GM15510 (cell line): ENCODE results near the gene BAZ2B.

Experiments used
- POLR2A ChIP-seq: IDR thresholded peaks from 3 replicates; pipeline ENCODE4 v1.6.1; 2011; ENCODE audit warnings: borderline replicate concordance; ENCODE audit not compliant: insufficient read length; ENCODE audit errors: extremely low read depth

The BAZ2B gene

DNA sequence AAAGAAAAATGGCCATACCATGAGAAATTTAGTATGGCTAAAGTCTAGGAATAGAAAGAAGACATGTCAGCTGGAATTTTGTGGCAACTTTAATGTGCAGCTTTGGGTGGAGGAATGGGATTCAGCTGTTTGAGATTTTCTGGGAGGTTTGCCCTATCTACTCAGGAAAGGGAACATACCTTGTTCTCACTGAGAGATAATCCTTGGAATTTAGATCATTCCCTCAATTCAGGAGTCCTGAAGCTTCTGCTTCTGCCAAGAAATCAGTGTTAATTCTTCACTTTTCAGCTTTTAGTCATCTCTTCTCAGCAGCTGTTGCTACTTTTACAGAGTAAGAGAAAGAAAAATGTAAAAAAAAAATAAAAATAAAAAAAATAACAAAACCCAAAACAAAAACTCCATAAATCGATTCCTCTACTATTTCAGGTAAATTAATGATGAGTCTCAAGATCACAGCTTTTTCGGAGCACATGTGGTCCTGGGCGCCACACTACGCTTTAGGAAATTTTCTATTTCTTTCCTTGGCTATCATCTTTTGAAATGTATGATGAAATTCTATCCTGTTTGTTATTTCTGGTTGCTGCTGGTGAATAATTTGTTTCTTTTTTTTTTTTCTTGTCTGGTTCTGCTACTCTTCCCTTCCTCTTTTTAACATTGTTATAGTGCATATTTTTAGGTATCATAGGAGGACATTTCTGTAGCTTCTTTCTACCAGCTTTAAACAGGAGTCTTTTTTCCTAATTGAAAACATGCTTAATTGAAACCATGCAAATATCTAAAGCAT is 18.9 kb upstream of the BAZ2B start:
- TF ChIP-seq POLR2A, result no peak

DNA sequence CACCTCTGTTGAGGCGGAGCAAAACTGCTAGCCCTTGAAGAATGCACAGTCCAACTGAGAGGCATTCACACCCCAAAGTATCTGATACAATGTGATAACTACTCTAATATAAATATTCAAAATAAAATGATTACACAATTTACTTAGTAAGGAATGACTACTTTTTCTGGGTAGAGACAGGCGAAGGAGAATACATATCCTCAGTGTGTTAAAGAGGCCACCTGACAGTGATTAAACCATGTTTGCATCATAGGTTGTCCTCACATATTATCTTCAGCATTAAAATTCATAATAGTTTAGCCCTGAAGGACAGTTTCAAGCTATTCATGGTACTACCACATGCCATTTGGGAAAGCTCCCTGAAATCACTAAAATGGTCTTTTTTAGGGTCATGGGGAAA is 16.9 kb upstream of the BAZ2B start:
- TF ChIP-seq POLR2A, result no peak

DNA sequence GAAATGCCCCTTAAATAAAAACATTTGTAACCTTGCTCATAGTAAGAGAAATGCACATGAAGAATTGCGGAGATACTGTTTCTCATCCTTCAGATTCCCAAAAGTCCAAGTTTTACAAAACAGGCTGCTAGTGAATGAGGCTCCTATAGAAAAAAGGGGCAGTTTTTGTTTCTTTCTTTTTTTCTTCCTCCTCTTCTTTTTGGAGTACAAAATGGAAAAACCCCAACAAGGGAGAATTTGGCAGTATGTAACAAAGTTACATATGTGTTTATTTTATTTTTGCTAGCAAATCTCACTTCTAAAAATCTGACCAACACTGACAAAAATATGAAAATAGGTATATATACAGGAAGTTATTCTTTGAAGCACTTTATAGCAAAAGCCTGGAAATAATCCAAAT is 7.1 kb upstream of the BAZ2B start:
- TF ChIP-seq POLR2A, result no peak

DNA sequence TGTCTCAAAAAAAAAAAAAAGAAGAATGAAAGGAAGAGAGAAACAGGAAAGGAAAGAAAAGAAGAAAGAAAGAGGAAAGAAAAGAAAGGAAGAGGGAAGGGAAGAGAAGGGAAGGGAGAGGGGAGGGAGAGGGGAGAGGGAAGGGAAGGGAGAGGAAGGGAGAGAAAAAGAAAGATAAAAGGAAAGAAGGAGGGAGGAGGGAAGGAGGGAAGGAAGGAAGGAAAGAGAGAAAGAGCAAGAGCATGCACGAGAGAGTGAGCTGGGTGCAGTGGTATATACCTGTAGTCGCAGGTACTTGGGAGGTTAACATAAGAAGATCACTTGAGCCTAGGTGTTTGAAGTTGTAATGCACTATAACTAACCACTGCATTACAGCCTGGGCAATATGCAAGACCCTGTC is 6.6 kb upstream of the BAZ2B start:
- TF ChIP-seq POLR2A, result no peak

DNA sequence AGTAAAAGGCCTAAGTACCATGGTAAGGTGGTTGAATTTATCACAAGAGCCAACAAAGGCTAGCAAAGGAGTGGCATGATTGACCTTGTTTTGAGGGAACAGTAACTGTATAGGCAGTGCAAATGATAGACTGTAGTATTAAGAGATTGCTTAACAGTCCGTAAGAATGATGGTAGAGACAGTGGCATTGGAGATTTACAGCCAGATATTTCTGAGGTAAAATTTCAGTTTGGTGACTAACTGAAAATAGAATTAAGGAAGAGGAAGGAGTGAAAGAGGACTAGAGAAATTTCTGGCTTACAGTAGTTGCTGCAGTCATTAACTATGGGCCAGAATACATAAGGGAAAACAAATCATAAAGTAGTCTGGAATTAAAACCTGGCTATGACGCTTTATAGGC is 4.4 kb upstream of the BAZ2B start:
- no peak for TF ChIP-seq POLR2A

DNA sequence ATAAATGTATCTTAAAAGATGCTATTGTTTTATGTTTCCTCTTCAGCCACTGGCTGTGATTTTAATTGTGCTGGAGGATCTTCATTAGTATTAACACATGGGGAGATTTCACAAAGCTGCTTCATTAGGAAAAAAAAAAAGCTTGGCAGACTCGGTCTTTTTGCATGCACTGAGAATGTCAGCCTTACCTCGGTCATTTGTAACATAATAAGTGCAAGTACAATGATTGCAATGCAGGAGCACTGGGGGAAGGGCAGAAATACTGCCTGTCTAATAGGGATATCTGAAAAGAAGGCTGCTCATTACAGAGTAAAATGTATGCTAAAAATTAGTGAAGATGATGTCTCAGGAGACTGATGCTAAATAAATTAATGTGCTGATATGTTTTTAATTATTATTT is 1.3 kb upstream of the BAZ2B start:
- TF ChIP-seq POLR2A, result no peak

DNA sequence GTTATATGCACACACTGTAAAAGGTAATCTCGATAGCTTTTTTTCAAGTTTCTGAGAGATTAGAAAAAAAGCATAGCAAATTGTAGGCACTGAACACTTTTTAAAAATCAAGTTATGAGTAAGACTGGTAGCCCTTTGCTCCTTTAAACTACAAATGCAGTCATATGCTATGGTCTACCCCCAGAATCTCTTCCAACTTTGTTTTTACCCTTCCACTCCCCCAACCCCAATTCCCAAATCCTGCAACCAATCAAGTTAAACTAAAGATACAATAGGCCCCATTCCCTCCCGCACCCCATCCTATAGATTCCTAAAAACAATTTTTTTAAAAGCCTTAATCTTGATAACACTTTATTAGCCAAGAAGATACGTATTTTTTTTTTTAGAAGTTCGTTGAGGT is 752 bp upstream of the BAZ2B start:
- TF ChIP-seq POLR2A, result no peak

DNA sequence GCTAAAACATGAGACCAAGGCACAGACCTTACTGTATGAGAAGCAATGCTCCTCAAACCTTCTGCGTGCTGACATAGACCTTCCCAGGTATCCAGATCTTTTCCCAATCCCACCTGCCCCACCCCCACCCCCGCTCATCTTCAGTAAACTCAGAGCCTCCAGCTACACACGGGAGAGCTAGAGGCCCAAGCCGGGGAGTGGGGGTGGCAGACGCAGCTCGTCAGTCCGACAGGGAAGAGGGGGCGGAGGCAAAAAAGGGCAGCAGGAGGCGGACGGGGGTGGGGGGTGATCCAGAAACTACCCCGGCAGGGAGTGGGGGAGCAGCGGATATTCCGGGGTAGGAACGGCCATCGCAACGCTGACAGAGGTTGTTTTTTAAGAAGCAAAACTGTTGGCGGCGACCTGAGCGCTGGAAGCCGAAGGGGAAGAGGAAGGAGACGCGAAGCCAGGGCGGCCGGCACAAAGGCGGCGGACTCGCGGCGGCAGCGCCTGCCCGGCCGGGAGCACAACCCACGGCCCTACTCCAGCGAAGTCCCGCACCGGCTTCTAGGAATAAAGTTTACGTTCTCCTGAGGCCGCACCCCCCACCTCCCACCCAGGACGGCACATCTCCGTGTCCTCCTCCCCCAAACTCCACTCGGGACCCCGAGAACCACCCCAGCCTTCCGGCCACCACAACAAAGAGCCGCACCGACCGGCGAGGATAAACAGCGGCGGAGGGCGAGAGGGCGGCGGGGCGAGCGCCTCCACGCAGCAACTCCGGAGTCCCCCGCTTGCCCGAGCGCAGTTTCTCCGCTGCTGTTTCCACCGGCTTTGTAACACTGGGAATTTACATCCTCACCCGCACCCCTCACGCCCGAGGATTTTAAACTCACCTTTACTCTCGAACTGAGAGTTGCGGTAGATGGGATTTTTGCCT is 722 bp downstream of the BAZ2B start:
- peak; percentile 45 for TF ChIP-seq POLR2A

DNA sequence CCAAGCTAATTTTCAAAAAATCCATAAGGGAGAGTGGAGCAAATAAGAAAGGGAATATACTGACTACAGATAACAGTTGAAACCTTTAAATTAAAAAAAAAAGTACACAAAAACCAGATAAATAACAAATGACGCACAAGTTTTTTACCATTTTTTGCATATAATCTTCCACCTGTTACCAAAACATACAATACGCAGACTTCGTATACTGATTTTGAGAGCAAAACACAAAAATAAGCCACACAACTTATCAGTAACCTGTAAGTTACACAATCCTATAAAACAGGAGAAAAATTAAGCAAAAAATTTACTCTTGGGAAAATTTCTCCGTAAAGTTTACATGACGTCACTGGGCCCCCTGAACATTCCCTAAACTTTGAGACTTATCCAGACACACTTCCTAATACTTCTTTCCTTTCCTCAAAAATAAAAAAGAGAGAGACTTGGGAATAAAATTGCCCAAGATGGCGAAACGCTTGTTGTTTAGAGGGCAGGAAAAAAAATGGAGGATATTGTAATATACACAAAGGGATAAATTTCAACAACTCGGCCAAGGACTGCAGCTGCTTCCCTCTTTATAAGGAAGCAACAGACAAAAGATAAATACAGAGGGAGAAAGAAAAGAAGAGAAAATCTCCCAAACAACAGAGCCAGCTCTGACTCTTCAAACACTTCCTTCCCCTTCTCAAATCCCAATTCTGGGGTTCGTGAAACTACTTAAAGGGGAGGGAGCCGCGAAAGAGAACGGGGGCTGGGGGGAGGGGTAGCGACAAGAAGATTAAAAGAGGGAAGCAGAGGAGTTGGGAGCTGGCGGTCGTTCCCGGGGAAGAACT is 1.6 kb downstream of the BAZ2B start:
- no peak for TF ChIP-seq POLR2A

DNA sequence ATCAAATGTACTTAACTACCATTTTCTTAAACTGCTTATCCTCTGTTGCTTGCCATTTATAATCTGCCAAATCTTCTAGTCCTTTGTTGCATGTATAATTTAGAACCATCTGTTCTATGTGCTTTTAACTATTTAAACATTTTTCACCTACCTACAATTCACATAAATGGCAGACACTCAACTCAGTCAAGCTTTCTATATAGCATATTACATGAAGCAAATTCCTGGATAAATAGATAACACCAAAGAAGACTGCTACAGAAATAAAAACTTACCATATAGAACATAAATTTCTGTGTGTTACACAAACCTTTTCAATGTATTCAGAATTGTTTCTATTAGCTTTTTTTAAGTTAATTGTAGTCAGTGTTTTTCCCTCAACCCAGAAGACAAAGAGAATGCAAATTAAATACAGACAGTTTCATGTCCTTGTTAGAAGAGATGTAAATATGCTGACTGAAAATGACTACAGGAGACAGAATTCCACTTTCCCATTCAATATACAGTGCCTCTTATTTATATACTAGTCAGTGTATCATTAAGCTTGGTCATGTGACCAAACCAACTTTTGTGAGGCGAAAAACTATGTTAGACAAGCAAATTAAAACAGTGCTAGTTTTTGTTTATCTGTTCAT is 2.6 kb downstream of the BAZ2B start:
- TF ChIP-seq POLR2A, result no peak

DNA sequence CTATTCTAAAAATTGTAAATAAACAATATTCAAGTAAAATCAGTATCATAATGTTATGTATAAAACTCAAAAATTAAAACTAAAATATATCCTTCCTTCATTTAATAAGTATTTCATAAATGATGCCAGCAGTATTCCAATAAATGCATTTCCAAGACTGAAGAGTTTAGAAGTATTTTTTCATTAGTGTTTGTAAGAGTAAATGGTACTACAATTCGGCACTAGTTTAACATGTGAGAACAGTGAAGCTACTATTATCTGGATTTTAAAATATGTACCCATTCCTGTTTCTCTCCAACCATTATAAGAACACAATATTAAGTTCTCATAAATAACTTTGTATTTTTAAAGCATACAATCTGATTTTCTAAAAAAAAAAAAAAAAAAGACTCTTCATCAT is 3.3 kb downstream of the BAZ2B start:
- no peak for TF ChIP-seq POLR2A

DNA sequence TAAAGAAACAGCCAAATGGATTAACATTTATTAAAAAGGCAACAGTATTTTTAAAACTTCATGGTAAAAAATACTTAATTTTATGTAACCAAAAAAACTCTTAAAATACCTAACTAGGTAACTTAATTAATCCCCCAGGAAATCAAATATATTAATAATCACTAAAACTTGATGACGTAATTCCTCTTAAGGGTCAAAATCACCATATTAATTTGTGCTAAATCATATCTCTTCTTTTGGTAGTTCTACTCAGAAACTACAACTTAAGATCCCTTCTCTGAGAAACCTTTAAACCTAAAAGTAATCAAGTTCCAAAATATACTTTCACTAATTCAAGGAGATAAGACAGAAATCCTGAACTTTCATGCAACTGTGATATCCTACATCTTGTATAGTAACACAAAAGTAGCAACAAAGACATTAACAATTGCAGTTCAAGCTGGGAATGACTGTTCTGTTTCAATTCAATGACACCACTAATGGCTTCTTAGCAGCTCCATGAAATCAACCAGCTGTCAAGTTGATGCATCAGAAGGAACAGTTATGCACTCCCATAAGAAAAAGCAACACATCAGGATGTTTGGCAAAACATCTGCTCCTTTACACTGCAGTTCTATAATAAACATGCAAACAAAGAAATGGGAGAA is 4.0 kb downstream of the BAZ2B start:
- no peak for TF ChIP-seq POLR2A

DNA sequence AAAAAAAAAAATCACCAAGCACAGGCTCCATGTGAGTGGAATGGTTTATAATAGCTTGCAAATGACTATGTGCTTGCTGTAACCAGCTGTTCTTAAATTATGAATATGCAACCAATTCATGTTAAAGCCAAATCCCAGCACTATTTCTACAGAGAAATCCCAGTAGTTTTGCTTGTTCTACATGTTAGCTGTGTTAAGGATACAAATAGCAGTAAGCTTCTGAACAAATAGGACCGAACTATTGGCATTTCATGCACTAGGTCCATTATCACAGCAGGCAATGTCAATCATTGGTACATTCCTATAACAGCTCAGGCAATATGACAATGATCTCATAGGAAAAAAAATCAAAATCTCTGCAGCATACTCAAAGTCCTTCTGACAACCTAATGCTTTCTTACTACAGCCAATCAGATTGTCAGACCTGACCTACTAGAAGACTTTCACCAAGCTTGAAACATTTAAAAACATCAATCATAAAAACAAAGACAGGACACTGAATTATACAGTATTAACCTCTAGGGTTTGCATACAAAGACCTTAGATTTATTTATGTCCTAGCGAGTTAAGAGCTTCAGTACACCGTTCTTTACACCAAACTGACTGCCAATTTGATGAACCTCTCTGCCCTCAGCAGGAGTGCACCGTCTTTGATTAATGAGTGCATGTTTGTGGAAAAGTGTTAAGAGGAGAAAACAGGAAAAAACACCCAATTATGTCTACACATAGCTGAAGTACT is 6.4 kb downstream of the BAZ2B start:
- no peak for TF ChIP-seq POLR2A

DNA sequence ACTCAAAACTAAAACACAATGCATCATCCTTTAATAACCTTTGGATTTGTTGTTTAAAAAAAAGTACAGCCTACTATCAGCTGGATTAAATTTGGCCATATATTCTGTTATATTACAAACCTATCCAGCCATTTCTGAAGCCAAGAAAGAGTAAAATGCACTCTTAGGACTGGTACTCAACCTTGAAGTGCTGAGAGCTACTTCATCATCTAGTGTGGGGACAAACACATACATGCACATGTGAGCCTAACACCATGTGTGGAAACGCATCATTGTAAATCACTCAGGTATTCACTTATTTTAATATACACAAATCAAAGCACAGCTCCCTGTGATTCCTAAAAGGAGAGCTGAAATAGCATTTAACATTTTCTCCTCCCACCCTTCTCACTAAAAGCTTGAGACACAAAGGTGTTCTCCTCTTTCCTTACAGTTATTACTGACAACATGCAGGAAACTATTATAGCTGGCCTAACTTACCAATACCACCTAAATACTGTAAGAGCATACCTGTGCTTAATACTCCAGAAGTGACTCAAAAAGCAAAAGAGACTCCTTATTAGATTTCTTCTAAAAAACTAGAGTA is 7.5 kb downstream of the BAZ2B start:
- TF ChIP-seq POLR2A, result no peak

DNA sequence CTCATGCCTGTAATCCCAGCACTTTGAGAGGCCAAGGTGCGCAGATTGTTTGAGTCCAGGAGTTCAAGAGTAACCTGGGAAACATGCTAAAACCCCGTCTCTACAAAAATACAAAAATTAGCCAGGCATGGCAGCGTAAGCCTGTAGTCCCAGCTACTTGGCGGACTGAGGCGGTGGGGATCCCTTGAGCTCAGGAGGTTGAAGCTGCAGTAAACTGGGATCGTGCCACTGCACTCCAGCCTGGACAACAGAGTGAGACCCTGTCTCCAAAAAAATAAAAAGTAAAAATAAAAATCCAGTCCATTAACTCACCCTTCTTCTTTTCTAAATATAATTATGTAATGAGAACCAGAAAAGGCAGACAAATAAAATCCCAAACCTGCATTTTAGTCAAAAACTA is 8.2 kb downstream of the BAZ2B start:
- no peak for TF ChIP-seq POLR2A
